AG08396 (cell line): ENCODE measurements around the gene ASPDH.
"Not testable (repeated sequence)": the region's sequence is repeated elsewhere in the genome, so short reads cannot be mapped to it uniquely, and the experiment has no call there.

Source experiments
- DNase-seq: peaks from one replicate; pipeline ENCODE4 v3.0.0; 2012; ENCODE audit warnings: low spot score, mixed read lengths

ASPDH gene

DNA sequence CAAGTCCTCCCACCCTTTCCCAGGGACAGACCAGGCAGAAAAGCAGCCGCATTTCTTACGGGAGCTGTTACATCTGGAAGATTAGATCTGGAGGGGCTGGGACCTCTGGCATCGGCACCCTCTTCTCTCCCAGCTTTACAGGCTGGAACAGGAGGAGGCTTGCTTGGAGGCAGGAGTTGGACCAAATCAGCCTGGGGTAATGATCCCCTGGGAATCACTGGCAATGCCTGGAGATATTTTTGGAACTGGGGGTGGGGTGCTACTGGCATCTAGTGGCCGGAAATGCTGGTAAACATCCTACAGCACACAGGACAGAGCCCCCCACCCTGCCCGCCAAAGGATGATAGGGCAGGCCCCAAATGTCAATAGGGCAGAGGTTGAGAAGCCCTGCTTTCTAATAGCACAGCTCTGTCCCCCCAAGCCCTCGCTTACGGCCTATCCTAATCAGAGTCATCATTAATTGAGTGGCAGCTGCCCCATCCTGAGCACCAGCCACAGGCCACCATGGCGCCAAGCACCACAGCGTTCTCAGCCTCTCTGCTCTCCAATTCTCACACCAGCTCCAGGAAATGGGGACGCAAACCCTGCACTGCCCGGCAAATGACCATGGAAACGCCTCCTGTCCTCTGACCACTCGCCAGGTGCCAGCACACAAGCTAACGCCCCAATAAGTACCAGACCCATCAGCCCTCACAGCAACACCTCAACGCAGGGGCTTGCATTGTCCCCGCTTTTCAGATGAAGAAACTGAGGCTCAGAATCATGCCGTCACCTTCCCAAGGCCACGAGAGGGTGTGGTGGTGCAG, 33.9 kb upstream of the ASPDH start:
- no peak for DNase-seq

DNA sequence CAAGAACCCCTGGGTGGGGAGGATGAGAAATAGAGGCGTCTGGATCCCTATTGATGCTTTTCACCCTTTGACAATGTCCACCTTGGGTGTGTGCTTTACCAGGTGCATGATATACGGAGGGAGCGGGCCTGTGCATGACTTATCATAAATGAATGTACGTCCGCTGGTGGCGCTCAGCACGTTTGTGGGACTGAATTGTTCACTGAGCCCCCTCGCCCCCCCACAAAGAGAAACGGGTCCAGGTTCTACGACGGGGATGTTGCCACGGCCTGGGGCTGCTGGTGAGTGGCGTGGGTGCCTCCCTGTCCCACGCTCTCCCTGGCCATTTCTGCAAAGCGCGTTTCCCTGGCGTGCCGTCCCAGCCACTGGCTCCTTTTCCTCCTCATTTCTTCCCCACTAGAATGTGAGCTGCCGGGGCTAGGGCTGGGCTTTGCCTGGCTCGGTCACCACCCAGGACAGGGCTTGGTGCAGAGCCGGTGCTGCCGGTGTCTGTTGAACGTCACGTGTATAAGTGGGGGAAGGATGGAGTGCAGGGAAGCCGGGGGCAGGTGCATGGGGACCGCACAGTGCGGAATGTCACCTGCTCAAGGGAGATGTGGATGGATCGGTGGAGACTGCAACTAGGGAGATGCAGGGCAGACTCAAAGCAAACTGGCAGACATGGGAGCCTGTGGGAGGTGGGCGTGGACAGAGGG, 33.0 kb upstream of the ASPDH start:
- DNase-seq: no peak

DNA sequence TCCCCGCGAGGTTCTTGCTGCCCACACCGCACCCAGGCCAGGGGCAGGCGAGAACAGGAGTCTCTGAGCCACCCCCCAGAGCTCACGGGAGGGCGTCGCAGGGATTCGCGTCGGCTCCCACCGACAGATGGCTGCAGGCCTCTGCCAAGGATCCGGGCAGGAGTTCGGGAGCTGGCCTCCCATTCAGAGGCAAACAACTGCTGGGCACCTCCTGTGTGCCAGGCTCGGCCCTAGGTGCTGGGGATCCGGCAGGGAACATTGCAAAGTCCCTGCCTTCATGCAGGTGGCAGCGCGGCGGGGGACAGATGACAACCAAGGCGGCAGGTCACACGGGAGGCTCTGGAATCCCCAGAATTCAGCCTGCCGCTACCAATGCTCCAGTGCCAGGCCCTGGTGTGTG, 29.2 kb upstream of the ASPDH start:
- no peak for DNase-seq

DNA sequence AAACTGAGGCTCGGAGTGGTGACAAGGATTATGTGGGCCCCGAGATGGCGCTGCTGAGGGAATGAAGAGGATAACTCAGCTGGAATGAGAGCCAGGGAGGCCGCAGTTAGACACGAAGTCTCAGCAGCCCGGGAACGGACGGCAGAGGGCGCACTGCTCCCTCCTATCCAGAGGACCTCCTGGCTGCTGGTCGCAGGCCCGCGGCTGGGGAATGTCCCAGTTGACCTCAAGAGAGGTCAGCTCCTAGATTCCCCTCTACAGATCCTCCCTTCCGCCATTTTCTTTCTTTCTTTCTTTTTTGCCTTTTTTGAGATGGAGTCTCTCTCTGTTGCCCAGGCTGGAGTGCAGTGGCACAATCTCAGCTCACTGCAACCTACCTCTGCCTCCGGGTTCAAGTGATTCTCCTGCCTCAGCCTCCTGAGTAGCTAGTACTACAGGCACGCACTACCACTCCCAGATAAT, 24.1 kb upstream of the ASPDH start:
- DNase-seq: peak; percentile 89

DNA sequence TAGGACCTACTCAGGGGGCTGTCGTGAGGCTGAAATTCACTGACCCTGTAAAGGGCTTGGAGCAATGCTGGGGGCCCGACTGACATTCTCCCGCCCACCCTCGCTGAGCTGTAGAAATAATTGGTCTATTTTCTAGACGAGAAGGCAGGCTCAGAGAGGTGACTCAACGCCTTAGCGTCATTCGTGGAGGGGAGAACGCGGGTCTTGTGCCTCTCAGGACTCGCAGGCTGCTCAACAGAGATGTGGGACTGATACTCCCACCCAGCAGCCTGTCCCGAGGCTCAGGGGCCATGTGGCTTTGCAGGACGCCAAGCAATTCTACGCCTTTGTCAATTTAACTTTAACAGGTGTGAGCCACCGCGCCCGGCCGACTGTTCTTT, 23.6 kb upstream of the ASPDH start:
- DNase-seq: no peak

DNA sequence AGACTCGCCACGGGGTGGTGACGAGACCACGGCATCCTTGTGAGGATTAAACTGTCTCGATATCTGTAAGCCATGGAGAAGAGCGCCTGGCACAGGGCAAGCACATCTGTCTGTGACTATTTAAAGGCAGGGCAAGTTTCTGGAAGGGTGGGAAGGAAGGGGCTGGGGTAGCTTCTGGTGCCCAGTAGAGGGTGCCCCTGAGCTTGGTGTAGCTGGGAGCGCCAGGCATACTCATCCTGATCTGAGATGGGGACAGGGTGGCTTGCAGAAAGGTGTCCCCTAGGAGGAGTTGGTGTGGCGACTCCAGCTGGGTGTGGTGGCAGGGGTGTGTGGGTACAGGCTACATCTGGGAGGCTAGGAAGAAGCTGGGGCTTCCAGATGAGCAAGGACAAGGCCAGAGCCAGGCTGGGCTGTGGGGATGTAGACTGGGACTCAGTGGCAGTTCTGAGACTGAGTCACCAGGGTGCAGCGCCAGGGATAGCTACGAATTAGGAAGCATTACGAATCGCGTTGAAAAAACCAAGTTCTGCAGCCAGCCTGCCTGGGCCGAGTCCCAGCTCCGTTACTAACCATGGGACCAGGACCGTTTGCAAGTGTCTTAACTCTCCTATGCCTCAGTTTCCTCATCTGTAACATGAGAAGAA, 23.1 kb upstream of the ASPDH start:
- DNase-seq: no peak

DNA sequence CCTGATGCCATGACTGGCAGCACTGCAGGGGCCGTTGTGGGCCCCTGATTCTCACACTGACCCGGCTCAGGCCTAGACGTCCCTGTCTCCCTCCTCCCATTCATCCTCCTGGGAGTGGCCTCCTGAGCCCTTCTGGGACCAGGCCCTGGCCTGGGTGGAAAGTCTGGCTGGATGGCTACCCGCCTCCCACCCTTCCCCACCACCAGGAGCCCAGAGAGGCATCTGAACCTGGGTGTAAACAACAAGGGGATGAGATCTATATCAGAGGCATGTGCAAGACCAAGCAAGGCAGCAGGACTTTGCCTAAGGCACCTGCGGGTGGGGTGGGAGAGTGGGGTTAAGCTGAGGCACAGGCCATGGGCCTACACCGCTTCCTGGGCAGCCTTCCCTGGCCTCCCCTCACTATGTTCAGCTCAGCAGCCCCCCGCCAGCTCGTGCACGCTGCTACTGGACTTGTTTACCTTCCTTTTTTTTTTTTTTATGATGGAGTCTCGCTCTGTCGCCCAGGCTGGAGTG, 22.0 kb upstream of the ASPDH start:
- DNase-seq: no peak

DNA sequence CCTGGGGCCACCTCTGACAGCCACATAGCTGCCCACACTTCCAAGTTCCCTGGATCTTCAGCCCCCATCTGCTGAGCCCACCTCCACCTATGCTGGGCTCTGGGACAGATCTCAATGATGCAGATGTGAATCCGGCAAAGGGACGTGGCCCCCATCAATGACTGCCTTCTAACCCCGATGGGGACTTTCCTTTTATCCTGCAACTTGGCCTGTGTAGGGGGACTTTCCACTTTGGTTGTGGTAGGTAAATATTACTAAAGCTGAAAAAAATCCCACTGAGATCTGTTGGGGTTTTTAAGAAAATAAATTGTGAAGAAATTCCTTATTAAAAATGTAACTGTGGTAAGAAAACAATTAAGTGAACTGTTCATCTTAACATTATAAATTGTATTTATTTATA, 20.8 kb upstream of the ASPDH start:
- DNase-seq: no peak

DNA sequence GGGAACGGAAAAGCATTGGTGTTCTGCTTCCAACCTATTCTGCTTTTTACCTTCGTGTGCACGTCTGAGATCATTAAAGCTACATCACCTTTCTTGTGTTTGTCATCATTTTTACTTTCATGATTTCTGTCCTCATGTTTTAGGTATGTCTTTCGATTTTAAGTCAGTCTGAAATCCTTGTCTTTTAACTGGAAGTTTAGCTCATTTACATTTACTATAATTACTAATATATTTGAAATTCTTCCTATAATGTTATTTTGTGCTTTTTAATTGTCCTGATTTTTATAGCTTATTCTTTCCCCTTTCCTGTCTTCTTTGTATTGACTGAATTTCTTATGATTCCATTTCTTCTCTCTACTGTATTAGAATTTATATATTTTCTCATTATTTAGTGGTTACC, 19.2 kb upstream of the ASPDH start:
- DNase-seq: no peak

DNA sequence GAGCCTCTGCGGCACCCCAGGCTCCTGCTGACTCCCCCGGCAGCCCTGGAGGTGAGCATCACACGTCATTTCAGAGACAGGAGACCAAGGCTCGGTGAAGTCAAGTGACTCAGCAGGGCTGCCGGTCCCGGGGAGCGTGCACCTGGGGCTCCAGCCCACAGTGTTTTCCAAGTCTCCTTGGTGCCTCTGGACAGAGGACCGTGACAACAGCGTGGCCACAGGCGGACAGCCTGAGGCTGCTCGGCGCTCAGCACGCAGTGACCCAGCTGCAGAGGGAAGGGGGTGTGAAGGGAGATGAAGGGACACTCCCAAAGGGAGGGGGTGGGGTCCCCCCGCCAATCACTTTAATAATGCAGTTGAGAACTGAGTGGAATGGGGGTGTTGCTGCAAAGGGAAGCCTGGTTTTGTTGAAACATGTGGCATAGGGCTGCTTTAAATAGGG, 17.5 kb upstream of the ASPDH start:
- no peak for DNase-seq

DNA sequence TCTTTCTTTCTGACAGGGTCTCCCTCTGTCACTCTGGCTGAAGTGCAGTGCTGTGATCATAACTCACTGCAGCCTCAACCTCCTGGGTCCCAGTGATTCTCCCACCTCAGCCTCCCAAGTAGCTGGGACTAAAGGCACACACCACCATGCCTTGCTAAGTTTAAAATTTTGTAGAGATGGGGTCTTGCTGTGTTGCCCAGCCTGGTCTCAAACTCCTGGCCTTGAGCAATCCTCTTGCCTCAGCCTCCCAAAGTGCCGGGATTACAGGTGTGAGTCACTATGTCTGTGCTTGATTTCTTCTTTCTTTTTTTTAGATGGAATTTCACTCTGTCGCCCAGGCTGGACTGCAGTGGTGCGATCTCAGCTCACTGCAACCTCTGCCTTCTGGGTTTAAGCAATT, 14.3 kb upstream of the ASPDH start:
- not testable (repeated sequence) for DNase-seq

DNA sequence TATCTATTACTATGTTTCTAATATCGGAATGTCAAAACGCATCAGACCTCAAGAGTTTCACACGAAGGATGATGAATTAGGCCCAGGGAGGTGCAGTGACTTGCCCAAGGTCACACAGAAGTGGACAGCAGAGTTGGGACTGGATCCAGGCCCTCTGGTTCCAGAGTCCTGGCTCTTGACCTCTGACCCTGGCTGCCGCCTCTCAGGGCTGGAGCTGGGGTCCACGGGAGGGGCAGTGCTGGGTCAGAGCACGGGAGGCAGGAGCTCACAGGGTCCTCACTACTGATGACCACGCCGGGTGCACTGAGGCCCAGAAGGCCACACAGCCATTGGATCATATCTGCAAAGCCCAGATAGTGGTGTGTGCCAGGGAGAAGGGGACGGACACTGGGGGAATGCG, 9.2 kb upstream of the ASPDH start:
- no peak for DNase-seq

DNA sequence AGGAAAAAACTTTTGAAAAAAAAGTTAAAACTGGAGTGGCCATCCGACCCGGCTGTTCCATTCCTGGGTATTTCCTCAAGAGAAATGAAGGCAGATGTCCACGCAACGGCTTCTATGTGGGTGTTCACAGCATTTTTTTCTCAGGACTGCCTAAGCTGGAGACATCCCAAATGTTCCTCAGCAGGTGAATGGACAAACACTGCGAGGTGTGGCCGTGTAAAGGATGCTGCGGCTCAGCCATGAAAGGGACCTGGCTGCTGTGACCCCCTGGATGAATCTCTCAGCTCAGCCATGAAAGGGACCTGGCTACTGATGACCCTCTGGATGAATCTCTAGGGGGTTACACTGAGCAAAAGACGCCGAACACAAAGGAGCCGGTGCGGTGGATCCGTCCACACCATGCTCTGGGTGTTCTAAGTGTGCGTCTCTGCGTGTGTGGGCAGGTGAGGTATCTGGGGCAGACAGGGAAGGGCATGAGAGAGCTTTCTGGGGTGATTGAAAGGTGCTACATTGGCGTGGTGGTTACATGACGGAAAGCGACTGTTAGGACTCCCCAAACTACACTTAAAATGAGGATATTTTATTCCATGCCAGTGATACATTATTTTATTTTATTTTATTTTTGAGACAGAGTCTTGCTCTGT, 7.2 kb upstream of the ASPDH start:
- DNase-seq: no peak

DNA sequence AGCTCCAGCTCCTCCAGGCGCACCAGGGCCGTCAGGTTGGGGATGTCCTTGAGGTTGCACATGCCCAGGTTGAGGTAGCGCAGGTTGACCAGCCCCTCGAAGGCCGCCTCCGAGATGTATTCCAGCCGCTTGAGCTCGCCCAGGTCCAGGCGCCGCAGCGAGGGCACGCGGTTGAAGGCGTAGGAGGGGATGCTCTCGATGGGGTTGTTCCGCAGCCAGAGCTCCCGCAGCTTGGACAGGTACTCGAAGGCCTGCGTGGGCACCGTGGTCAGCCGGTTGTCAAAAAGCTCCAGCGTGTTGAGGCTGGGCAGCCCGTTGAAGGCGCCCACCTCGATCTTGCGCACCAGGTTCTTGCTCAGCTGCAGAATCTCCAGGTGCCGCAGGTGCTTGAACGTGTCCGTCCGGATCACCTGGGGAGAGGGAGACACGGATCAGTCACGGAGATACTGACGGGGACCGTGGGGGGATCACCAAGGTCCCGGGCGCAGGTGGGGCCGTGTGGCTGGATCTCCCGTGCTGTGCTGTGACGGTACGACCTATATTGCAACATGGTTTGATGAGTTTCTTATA, 5.4 kb upstream of the ASPDH start:
- no peak for DNase-seq

DNA sequence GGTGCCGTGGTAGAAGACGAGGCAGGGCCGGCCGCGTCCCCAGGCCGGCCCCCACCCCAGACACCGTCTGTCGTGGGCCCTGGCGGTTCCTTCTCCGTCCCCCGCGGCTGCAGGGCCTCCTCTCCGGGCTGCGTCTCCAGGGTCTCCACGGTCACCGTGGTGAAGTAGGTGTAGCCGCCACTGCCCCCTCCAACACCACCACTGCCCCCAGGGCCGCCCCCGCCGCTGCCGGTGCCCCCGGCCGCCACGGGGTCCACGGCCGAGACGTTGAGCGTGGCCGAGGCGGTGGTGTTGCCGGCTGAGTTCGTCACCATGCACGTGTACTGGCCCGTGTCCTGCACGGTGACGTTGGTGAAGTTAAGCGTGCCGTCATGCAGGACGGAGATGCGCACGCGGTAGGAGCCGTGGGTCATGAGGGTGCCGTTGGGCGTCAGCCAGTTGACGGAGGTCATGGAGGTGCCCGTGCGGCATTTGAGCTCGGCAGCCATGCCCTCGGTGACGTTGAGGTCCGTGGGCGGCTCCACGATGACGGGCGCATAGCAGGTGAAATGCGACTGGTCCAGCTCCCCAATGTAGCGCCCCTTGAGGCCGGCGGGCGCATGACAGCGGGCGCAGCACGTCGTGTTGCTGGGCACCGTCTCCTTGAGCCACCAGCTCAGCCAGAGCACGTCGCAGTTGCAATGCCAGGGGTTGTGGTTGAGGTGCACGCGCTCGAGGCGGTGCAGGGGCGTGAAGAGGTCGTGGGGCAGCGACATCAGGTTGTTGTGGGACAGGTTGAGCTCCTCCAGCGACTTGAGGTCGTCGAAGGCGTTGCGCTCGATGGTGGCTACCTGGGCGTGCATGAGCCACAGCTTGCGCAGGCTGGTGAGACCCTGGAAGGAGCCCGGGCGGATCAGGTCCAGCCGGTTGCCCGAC, 4.6 kb upstream of the ASPDH start:
- no peak for DNase-seq

DNA sequence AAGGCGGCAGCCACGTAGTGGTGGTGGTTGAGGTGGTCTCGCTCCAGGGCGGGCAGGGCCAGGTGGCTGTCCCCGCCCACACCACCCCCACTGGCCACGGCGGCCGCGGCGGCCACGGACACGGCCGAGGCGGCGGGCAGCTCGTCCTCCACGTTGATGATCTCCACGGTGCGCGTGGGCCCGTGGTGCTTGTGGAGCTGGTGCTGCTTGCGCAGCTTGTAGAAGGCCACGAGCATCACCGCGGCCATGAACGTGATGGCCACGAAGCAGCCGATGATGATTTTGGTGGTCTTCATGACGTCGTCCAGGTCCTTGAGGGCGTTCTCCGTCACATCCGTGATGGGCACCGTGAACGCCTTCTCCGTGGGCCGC, 4.0 kb upstream of the ASPDH start:
- no peak for DNase-seq

DNA sequence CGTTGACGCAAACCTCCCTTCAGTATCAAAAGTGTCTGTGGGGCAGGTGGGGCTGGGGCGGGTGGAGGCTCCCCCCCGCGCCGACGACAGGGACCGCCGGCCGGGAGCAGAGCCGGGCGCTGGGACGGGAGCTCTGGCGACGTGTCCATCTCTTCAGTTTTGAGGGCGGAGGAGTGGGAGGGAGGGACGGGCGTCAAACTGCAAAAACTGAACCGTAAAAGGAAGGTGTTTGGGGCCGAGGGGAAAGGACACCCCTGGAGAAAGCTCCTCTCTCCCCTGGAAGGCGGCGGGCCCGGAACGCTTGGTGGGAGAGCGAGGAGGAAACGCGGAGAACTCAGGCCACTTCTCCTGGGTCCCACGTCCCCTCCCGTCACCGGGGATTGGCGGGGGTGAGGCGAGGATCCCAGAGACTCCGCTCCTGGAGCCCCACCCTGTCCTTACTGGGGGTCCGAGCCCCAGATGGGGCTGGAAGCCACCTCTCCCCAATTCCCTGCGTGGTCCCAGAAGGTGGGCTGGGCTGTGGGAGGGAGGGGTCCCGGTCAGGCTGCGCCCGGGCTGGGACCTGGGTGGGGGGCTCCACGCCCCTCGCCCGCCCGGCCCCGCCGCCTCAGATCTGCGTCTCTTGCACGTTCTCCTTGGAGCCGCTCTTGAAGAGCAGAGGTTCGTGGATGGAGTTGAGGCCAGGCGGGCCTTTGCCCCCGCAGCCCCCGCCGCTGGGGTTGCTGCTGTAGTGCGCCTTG, 3.4 kb upstream of the ASPDH start:
- no peak for DNase-seq

DNA sequence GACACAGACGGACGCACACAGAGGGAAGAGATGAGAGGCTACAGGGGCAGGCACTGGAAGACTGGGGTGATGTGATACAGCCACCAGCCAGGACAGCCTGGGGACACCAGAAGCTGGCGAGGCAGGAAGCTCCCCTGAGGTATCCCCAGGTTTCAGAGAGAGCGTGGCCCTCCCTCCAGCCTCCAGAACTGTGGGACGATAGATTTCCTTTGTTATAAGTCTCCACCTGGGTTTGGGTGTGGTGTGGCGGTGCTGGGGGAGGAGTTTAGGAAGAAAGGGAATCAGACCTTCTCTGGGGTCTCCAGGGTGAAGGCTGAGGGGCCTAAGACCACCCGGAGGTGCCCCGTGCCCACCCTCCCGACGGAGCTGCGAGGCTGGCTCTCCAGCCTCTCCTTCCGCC, 2.7 kb upstream of the ASPDH start:
- no peak for DNase-seq

DNA sequence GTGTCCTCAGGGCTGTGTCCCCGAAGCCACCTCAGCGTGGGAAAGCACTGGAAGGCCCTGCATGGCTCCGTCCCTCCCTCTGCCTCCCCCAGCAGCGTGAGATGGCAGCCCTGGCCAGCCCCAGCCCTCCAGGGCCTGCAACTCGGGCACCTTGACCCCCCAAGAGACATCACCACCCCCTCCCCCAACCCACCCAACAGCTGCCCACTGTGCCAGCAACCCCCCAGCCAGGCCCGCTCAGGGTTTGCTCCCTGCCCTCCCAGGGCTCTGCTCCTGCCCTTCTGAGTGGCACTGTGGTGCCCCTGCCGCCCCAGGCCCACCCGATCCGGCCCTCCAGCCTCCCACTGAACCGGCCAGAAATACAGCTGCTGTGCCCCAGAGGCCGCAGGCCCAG, 1.5 kb upstream of the ASPDH start:
- DNase-seq: no peak
